ENCODE data around the gene KRTAP21-3.

Gene KRTAP21-3

DNA sequence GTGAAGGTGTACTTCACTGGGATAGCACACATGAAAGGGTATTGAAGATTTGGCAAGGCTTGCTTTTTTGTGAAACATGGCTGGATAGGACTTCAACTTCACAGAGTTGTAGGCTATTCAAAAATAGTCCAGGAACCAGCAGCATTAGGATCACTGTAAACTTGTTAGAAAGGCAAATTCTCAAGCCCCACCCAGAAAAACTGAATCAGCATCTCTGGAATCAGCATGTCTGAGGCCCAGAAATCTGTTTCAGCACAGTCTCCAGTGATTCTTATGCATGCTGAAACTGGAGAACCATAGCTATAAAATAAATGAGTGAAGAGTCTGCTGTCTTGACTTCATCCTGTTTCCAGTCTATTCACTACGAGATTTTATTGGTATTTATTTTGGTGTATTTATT, 8.1 kb upstream of the KRTAP21-3 start:
- Histone ChIP-seq H3K27me3 (replicated peaks in 2 of 5; ENCODE audit: control insufficient read depth in 4 of 5, insufficient read depth in 5 of 5, low read length in 4 of 5) (peaks cover 0 to 2% (median 0%) of the 10 kb centered on the region in 5 experiments), H3K4me3 (ENCODE audit: control insufficient read depth in 1 of 7, extremely low read depth in 1 of 7, insufficient read depth in 4 of 7, low read depth in 2 of 7, low read length in 6 of 7) (no peak overlapping the region), H3K9me3 (ENCODE audit: control extremely low read depth in 1 of 5, control insufficient read depth in 4 of 5, insufficient read depth in 2 of 5, low read depth in 1 of 5, low read length in 4 of 5) (peaks cover 0 to 2% (median 0%) of the 10 kb centered on the region in 5 experiments), H3K4me1 (ENCODE audit: control extremely low read depth in 1 of 4, control insufficient read depth in 4 of 4, insufficient read depth in 4 of 4, low read length in 3 of 4) (no peaks in the 10 kb centered on the region), H3K36me3 (ENCODE audit: control insufficient read depth in 4 of 4, insufficient read depth in 4 of 4, low read length in 3 of 4) (no peaks in the 10 kb centered on the region), H3K27ac (ENCODE audit: insufficient read depth in 1 of 2, low read depth in 1 of 2, low read length in 2 of 2, poor library complexity in 1 of 2, severe bottlenecking in 2 of 2) (no peak overlapping the region)
- WGBS (ENCODE audit: insufficient coverage), result no CpG with 5 or more reads among the region's 1 CpG
- DNase-seq, result no peak
- ChIA-PET POLR2A (no interaction called here), CTCF (no interaction called here)

DNA sequence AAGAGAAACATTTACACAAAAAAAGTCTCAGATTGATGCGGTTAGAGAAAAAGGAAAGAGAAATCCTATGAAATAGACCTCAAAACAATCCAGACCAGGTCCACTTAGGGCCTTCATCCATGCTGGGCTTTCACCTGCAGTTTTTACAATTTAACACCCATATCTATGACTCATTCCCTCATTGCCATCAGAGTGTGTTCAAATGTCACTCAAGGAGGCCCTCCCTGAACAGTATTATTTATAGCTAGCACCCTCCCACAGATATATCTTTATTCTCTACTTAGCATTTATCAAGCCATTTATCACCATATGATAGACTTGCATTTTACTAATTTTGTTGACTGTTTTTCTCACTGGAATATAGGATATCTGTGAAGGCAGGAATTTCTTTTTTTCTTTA, 824 bp upstream of the KRTAP21-3 start:
- 80% methylated on average over 1 of the region's 1 CpG for WGBS (ENCODE audit: insufficient coverage)
- Histone ChIP-seq H3K36me3 (ENCODE audit: control insufficient read depth in 4 of 4, insufficient read depth in 4 of 4, low read length in 3 of 4) (no peaks in the 10 kb centered on the region), H3K9me3 (ENCODE audit: control extremely low read depth in 1 of 5, control insufficient read depth in 4 of 5, insufficient read depth in 2 of 5, low read depth in 1 of 5, low read length in 4 of 5) (no peaks in the 10 kb centered on the region), H3K27ac (ENCODE audit: insufficient read depth in 1 of 2, low read depth in 1 of 2, low read length in 2 of 2, poor library complexity in 1 of 2, severe bottlenecking in 2 of 2) (no peak overlapping the region), H3K4me1 (ENCODE audit: control extremely low read depth in 1 of 4, control insufficient read depth in 4 of 4, insufficient read depth in 4 of 4, low read length in 3 of 4) (no peaks in the 10 kb centered on the region), H3K4me3 (ENCODE audit: control insufficient read depth in 1 of 7, extremely low read depth in 1 of 7, insufficient read depth in 4 of 7, low read depth in 2 of 7, low read length in 6 of 7) (no peak overlapping the region), H3K27me3 (replicated peaks in 2 of 5; ENCODE audit: control insufficient read depth in 4 of 5, insufficient read depth in 5 of 5, low read length in 4 of 5) (no peaks in the 10 kb centered on the region)
- no peak for DNase-seq
- ChIA-PET CTCF (no interaction called here), POLR2A (no interaction called here)

DNA sequence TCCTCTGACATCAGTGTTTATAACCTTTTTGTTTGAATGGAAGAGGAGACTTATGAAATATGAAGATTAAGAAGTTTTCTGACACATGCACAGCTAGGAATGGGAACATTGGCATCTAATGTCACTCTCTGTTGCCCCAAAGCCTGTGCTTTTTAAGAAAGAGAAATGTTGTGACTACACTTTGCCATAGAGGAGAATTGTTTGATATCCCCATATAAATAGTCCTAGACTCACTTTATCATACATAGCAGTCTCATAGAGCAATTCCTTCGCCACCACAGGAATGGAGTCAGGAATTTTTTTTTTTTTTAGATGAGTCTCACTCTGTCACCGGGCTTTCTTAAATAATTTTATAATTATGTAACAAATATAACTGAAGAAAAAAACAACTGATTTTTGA, 1.5 kb downstream of the KRTAP21-3 start:
- Histone ChIP-seq H3K27me3 (replicated peaks in 2 of 5; ENCODE audit: control insufficient read depth in 4 of 5, insufficient read depth in 5 of 5, low read length in 4 of 5) (no peaks in the 10 kb centered on the region), H3K9me3 (ENCODE audit: control extremely low read depth in 1 of 5, control insufficient read depth in 4 of 5, insufficient read depth in 2 of 5, low read depth in 1 of 5, low read length in 4 of 5) (no peaks in the 10 kb centered on the region), H3K4me1 (ENCODE audit: control extremely low read depth in 1 of 4, control insufficient read depth in 4 of 4, insufficient read depth in 4 of 4, low read length in 3 of 4) (no peaks in the 10 kb centered on the region), H3K27ac (ENCODE audit: insufficient read depth in 1 of 2, low read depth in 1 of 2, low read length in 2 of 2, poor library complexity in 1 of 2, severe bottlenecking in 2 of 2) (no peak overlapping the region), H3K4me3 (ENCODE audit: control insufficient read depth in 1 of 7, extremely low read depth in 1 of 7, insufficient read depth in 4 of 7, low read depth in 2 of 7, low read length in 6 of 7) (no peak overlapping the region), H3K36me3 (ENCODE audit: control insufficient read depth in 4 of 4, insufficient read depth in 4 of 4, low read length in 3 of 4) (no peaks in the 10 kb centered on the region)
- WGBS (ENCODE audit: insufficient coverage), result no CpG with 5 or more reads among the region's 2 CpGs
- ChIA-PET CTCF (no interaction called here), POLR2A (no interaction called here)
- no peak for DNase-seq

DNA sequence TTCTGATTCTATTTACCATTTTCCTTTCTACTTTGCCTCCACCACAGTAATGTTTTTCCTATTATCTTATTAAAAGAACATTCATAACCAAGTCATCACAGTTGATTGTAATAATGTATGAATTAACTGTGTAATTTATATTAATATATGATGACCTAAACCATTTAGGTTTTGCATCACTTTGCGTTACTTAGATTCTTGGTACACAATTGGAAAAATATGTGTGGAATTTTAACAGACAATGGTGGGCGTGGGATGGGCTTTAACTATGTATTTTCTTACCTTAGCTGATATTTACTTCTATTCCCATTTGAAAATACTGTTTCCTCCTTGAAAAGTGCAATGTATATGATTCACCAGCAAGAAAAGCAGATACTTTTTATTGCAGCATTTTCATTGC, 3.6 kb downstream of the KRTAP21-3 start:
- Histone ChIP-seq H3K4me3 (ENCODE audit: control insufficient read depth in 1 of 7, extremely low read depth in 1 of 7, insufficient read depth in 4 of 7, low read depth in 2 of 7, low read length in 6 of 7) (no peak overlapping the region), H3K4me1 (ENCODE audit: control extremely low read depth in 1 of 4, control insufficient read depth in 4 of 4, insufficient read depth in 4 of 4, low read length in 3 of 4) (no peaks in the 10 kb centered on the region), H3K9me3 (ENCODE audit: control extremely low read depth in 1 of 5, control insufficient read depth in 4 of 5, insufficient read depth in 2 of 5, low read depth in 1 of 5, low read length in 4 of 5) (no peaks in the 10 kb centered on the region), H3K36me3 (ENCODE audit: control insufficient read depth in 4 of 4, insufficient read depth in 4 of 4, low read length in 3 of 4) (no peaks in the 10 kb centered on the region), H3K27ac (ENCODE audit: insufficient read depth in 1 of 2, low read depth in 1 of 2, low read length in 2 of 2, poor library complexity in 1 of 2, severe bottlenecking in 2 of 2) (no peak overlapping the region), H3K27me3 (replicated peaks in 2 of 5; ENCODE audit: control insufficient read depth in 4 of 5, insufficient read depth in 5 of 5, low read length in 4 of 5) (no peaks in the 10 kb centered on the region)
- DNase-seq, result no peak
- ChIA-PET POLR2A (no interaction called here), CTCF (no interaction called here)
- WGBS (ENCODE audit: insufficient coverage), result no CpG with 5 or more reads among the region's 2 CpGs

DNA sequence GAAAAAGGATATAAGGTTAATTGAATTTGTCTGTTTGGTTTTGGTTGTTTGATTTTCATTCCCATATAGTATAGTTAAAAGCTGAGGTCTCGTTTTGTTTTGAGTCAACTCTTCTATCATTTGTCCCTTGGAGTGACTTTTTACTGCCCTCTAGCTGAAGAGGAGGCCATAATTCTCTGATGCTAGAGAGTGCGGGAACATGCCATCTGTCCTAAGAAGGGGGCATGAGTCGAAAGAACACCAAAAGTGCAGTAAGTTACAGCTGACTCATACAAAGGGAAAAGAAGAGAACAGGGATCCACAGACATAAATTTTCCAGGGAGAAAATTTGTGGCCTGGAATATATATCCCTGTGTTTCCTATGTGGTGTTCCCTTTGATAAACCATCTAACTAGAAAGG, 4.1 kb downstream of the KRTAP21-3 start:
- WGBS (ENCODE audit: insufficient coverage), result 71% methylated on average over 1 of the region's 3 CpGs
- Histone ChIP-seq H3K36me3 (ENCODE audit: control insufficient read depth in 4 of 4, insufficient read depth in 4 of 4, low read length in 3 of 4) (no peaks in the 10 kb centered on the region), H3K27ac (ENCODE audit: insufficient read depth in 1 of 2, low read depth in 1 of 2, low read length in 2 of 2, poor library complexity in 1 of 2, severe bottlenecking in 2 of 2) (no peak overlapping the region), H3K4me3 (ENCODE audit: control insufficient read depth in 1 of 7, extremely low read depth in 1 of 7, insufficient read depth in 4 of 7, low read depth in 2 of 7, low read length in 6 of 7) (no peak overlapping the region), H3K27me3 (replicated peaks in 2 of 5; ENCODE audit: control insufficient read depth in 4 of 5, insufficient read depth in 5 of 5, low read length in 4 of 5) (no peaks in the 10 kb centered on the region), H3K4me1 (ENCODE audit: control extremely low read depth in 1 of 4, control insufficient read depth in 4 of 4, insufficient read depth in 4 of 4, low read length in 3 of 4) (no peaks in the 10 kb centered on the region), H3K9me3 (ENCODE audit: control extremely low read depth in 1 of 5, control insufficient read depth in 4 of 5, insufficient read depth in 2 of 5, low read depth in 1 of 5, low read length in 4 of 5) (no peaks in the 10 kb centered on the region)
- ChIA-PET POLR2A (no interaction called here), CTCF (no interaction called here)
- DNase-seq, result no peak

DNA sequence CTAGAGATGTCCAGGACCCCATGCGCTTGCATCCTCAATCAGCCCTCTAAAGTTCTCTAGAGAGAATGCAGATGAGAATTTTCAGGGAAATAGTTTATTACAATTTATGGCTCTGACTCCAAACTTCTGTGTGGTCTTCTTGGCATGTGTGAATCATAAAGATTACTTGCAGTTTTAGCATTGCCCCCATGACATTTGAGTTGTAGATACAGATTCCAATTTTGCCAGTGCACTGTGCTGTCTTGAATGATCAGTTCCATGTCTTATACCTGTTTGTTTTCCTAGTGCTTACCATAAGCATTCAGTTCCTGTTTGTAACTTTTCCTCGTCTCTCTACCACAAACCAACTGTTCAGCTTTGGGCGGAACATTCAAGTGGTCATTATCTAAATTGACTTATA, 4.8 kb downstream of the KRTAP21-3 start:
- Histone ChIP-seq H3K4me3 (ENCODE audit: control insufficient read depth in 1 of 7, extremely low read depth in 1 of 7, insufficient read depth in 4 of 7, low read depth in 2 of 7, low read length in 6 of 7) (no peak overlapping the region), H3K9me3 (ENCODE audit: control extremely low read depth in 1 of 5, control insufficient read depth in 4 of 5, insufficient read depth in 2 of 5, low read depth in 1 of 5, low read length in 4 of 5) (no peaks in the 10 kb centered on the region), H3K4me1 (ENCODE audit: control extremely low read depth in 1 of 4, control insufficient read depth in 4 of 4, insufficient read depth in 4 of 4, low read length in 3 of 4) (no peaks in the 10 kb centered on the region), H3K36me3 (ENCODE audit: control insufficient read depth in 4 of 4, insufficient read depth in 4 of 4, low read length in 3 of 4) (no peaks in the 10 kb centered on the region), H3K27me3 (replicated peaks in 2 of 5; ENCODE audit: control insufficient read depth in 4 of 5, insufficient read depth in 5 of 5, low read length in 4 of 5) (no peaks in the 10 kb centered on the region), H3K27ac (ENCODE audit: insufficient read depth in 1 of 2, low read depth in 1 of 2, low read length in 2 of 2, poor library complexity in 1 of 2, severe bottlenecking in 2 of 2) (no peak overlapping the region)
- CTCF ChIA-PET, result no interaction called here
- POLR2A ChIA-PET, result no interaction called here
- WGBS (ENCODE audit: insufficient coverage), result 80% methylated on average over 3 of the region's 3 CpGs
- no peak for DNase-seq

DNA sequence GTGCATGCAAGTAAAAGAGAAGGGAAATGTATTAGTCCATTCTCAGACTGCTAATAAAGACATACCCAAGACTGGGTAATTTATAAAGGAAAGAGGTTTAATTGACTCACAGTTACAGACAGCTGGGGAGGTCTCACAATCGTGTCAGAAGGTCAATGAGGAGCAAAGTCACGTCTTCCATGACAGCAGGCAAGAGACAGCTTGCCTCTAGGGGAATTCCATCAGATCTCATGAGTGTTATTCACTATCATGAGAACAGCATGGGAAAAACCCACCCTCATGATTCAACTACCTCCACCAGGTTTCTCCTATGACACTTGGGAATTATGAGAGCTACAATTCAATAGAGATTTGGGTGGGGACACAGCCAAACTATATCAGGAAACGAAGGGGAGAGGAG, 8.1 kb downstream of the KRTAP21-3 start:
- Histone ChIP-seq H3K9me3 (ENCODE audit: control extremely low read depth in 1 of 5, control insufficient read depth in 4 of 5, insufficient read depth in 2 of 5, low read depth in 1 of 5, low read length in 4 of 5) (no peaks in the 10 kb centered on the region), H3K4me3 (ENCODE audit: control insufficient read depth in 1 of 7, extremely low read depth in 1 of 7, insufficient read depth in 4 of 7, low read depth in 2 of 7, low read length in 6 of 7) (no peak overlapping the region), H3K27me3 (replicated peaks in 2 of 5; ENCODE audit: control insufficient read depth in 4 of 5, insufficient read depth in 5 of 5, low read length in 4 of 5) (no peaks in the 10 kb centered on the region), H3K36me3 (ENCODE audit: control insufficient read depth in 4 of 4, insufficient read depth in 4 of 4, low read length in 3 of 4) (no peaks in the 10 kb centered on the region), H3K4me1 (ENCODE audit: control extremely low read depth in 1 of 4, control insufficient read depth in 4 of 4, insufficient read depth in 4 of 4, low read length in 3 of 4) (no peaks in the 10 kb centered on the region), H3K27ac (ENCODE audit: insufficient read depth in 1 of 2, low read depth in 1 of 2, low read length in 2 of 2, poor library complexity in 1 of 2, severe bottlenecking in 2 of 2) (no peak overlapping the region)
- CTCF ChIA-PET, result no interaction called here
- POLR2A ChIA-PET, result no interaction called here
- 67% methylated on average over 2 of the region's 3 CpGs for WGBS (ENCODE audit: insufficient coverage)
- no peak for DNase-seq

DNA sequence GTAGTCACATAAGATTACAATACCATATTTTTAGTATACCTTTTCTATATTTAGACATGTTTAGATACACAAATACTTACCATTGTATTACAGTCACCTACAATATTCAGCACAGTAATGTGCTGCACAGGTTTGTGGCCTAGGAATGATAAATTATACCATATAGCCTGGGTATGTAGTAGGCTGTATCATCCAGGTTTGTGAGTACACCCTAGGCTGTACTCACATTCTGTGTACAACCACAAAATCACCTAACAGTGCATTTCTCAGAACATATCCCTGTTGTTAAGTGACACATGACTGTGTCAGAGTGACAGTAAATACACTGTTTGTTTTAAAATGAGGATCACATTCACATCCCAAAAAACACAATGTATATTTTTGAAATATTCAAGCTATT, 11.2 kb downstream of the KRTAP21-3 start:
- ChIA-PET CTCF (no interaction called here), POLR2A (interaction anchor here (0.6 kb wide), 1 partner anchor 16 kb away, joined by 3 read pairs; no protein-coding TSS in a partner anchor)
- H3K27ac ChIP-seq (ENCODE audit: insufficient read depth in 1 of 2, low read depth in 1 of 2, low read length in 2 of 2, poor library complexity in 1 of 2, severe bottlenecking in 2 of 2), result no peak overlapping the region
- no peak overlapping the region for H3K4me3 ChIP-seq (ENCODE audit: control insufficient read depth in 1 of 7, extremely low read depth in 1 of 7, insufficient read depth in 4 of 7, low read depth in 2 of 7, low read length in 6 of 7)
- H3K36me3 ChIP-seq (ENCODE audit: control insufficient read depth in 4 of 4, insufficient read depth in 4 of 4, low read length in 3 of 4), result no peaks in the 10 kb centered on the region
- H3K4me1 ChIP-seq (ENCODE audit: control extremely low read depth in 1 of 4, control insufficient read depth in 4 of 4, insufficient read depth in 4 of 4, low read length in 3 of 4), result no peaks in the 10 kb centered on the region
- DNase-seq, result no peak
- no peaks in the 10 kb centered on the region for H3K9me3 ChIP-seq (ENCODE audit: control extremely low read depth in 1 of 5, control insufficient read depth in 4 of 5, insufficient read depth in 2 of 5, low read depth in 1 of 5, low read length in 4 of 5)
- H3K27me3 ChIP-seq (replicated peaks in 2 of 5; ENCODE audit: control insufficient read depth in 4 of 5, insufficient read depth in 5 of 5, low read length in 4 of 5), result no peaks in the 10 kb centered on the region

All from common myeloid progenitor, CD34-positive (primary cell).